Measurements from ENCODE around the gene VWC2L. TPM values are rescaled to one million over a fixed set of nuclear protein-coding genes. Genes with fewer than 3 reads are reported as not detected.

Gene VWC2L
- total and polyA plus RNA-seq, 10 of the 15 experiments (the other 5 are each of a cell fraction or from before 2014, with no cell fraction given): not detected

DNA sequence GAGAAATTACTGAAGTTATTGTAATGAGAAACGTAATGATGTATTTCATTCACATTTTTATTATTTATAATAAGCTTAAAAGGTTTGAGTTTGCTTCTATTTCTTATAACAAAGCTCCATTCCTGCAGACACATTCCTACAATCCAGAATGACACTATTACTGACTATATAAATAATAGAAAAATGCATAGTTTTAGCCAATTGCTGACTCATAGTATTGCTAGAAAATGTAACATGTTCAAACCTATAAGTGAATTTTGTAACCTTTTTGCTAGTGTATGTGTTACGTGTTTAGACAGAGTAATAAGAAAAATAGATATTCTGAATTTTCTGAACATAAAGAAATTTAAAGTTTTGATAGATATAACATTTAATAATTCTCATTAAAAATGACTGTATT lies 9.3 kb upstream of the VWC2L start (continued):
- no peak for TF ChIP-seq DPF2 (IDR thresholded peaks at IDR 0.05)

DNA sequence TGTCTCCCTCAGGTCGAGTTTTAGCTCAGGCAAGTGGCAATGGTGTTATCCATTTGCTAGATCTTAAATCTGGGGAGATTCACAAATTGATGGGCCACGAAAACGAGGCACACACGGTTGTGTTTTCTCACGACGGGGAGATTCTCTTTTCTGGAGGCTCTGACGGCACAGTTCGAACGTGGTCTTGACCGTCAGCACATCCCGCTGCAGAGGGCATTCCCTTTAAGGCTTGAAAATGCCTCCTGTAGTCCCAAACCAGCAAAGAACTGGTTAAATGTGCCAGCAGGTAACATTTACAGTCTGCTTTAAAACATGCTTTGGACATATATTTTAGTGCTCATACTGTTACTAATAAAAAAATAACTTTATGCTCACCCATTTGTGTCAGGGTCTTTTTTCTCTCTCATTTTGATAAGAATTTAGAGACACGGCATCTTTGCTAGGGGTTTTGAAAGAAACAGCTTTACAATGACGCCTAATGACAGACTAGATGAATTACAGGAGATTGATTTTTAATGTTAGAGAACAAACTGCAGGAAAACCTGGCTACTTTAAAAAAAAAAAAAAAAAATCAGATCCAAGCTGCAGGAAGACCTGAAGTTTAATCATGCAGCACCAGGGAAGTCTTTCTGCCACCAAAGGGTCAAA lies 602 bp upstream of the VWC2L start:
- POLR2A ChIA-PET: no interaction called here
- Histone ChIP-seq H3K36me3 (ENCODE audit: control insufficient read depth in 2 of 2, insufficient read depth in 2 of 2, low read length in 1 of 2) (no peaks in the 10 kb centered on the region), H3K27ac (ENCODE audit: control insufficient read depth, insufficient read depth) (no peak overlapping the region), H3K79me2 (ENCODE audit: control insufficient read depth, insufficient read depth, low read length) (no peaks in the 10 kb centered on the region), H4K20me1 (ENCODE audit: control insufficient read depth, insufficient read depth) (no peaks in the 10 kb centered on the region), H3K9ac (ENCODE audit: control insufficient read depth, insufficient read depth, low read length) (no peak overlapping the region), H2AFZ (ENCODE audit: control insufficient read depth, low read depth, low read length) (no peak overlapping the region), H3K9me3 (replicated peaks; ENCODE audit: control insufficient read depth, insufficient read depth, low read length) (no peaks in the 10 kb centered on the region), H3K4me2 (ENCODE audit: control insufficient read depth, insufficient read depth) (no peak overlapping the region), H3K4me1 (ENCODE audit: control insufficient read depth, insufficient read depth, low read length) (no peaks in the 10 kb centered on the region), H3K4me3 (no peak overlapping the region), H3K27me3 (replicated peaks in 1 of 2; ENCODE audit: control insufficient read depth in 2 of 2, insufficient read depth in 2 of 2, low read length in 1 of 2) (no peaks in the 10 kb centered on the region)
- ATAC-seq (no peak), DNase-seq (ENCODE audit: low read depth, low spot score) (no peak), FAIRE-seq (no peak)
- in situ Hi-C loops (cut with MboI): no loop called here
- CTCF ChIA-PET: interaction anchor here (1.2 kb wide), 1 partner anchor 421 kb away, joined by 3 read pairs; no protein-coding TSS in a partner anchor
- SMC1A ChIA-PET (ENCODE audit: uncharacterized antibody, unreplicated experiment): interaction anchor here (0.6 to 1.4 kb wide), 5 partner anchors 8 to 1455 kb away, joined by 3 to 4 read pairs (median 3); no protein-coding TSS in a partner anchor
- intact Hi-C loops (cut with micrococcal nuclease; ENCODE audit: unreplicated experiment): no loop called here
- TF ChIP-seq NFXL1 (IDR thresholded peaks at IDR 0.05; ENCODE audit: borderline replicate concordance) (no peak), TAF1 (IDR thresholded peaks at IDR 0.05; ENCODE audit: borderline replicate concordance, low read depth, low read length) (no peak), SMAD5 (IDR thresholded peaks at IDR 0.05; ENCODE audit: low read depth) (no peak), POLR2AphosphoS5 (IDR thresholded peaks at IDR 0.05; ENCODE audit: low read length) (no peak), POU2F2 (IDR thresholded peaks at IDR 0.05; ENCODE audit: borderline replicate concordance, low read depth, low read length) (no peak), NRF1 (conservative IDR thresholded peaks at IDR 0.05; ENCODE audit: low read depth, low read length) (no peak)
- TF ChIP-seq, protein P1, sequence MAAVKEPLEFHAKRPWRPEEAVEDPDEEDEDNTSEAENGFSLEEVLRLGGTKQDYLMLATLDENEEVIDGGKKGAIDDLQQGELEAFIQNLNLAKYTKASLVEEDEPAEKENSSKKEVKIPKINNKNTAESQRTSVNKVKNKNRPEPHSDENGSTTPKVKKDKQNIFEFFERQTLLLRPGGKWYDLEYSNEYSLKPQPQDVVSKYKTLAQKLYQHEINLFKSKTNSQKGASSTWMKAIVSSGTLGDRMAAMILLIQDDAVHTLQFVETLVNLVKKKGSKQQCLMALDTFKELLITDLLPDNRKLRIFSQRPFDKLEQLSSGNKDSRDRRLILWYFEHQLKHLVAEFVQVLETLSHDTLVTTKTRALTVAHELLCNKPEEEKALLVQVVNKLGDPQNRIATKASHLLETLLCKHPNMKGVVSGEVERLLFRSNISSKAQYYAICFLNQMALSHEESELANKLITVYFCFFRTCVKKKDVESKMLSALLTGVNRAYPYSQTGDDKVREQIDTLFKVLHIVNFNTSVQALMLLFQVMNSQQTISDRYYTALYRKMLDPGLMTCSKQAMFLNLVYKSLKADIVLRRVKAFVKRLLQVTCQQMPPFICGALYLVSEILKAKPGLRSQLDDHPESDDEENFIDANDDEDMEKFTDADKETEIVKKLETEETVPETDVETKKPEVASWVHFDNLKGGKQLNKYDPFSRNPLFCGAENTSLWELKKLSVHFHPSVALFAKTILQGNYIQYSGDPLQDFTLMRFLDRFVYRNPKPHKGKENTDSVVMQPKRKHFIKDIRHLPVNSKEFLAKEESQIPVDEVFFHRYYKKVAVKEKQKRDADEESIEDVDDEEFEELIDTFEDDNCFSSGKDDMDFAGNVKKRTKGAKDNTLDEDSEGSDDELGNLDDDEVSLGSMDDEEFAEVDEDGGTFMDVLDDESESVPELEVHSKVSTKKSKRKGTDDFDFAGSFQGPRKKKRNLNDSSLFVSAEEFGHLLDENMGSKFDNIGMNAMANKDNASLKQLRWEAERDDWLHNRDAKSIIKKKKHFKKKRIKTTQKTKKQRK (IDR thresholded peaks at IDR 0.05; ENCODE audit: low read depth, low read length): no peak
- no TSS peak for BruUV-seq (replicated peaks)
- RAD21 ChIA-PET (ENCODE audit: unreplicated experiment): interaction anchor here (1.1 kb wide), 1 partner anchor 14 kb away, joined by 4 read pairs; no protein-coding TSS in a partner anchor
- WGBS (ENCODE audit: insufficient coverage, insufficient replicate concordance, low lambda C conversion rate, missing lambda C conversion rate): 32% methylated on average over 13 of the region's 13 CpGs
